ENCODE measurements around the gene ADGRD2. TPM values are rescaled to one million over a fixed set of nuclear protein-coding genes. Genes with fewer than 3 reads are reported as not detected.

Gene ADGRD2
- total and polyA plus RNA-seq, 2 of the 13 experiments (the other 11 are each of a cell fraction or from before 2014, with no cell fraction given) = not detected

DNA sequence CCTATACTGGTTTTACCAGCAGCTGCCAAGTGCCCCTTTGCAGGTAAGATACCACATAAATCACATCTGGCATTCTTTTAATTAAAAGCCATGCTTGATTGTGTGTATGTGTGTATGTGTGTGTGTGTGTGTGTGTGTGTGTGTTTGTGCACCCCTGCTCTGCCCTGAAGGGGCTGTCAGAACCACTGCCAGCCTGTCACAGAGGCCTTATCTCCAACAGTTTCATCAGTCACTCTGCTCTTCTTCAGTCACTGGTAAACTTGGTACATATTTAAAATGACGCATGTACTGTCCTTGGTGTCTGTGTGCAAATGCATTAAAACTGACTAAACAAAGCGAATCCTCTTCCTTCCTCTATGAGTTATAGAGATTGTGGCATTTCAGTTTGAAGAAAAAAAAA lies 75.9 kb downstream of the ADGRD2 start:
- in situ Hi-C loops (cut with HindIII; ENCODE audit: extremely low pct_ligation_motif_present, low pct_unique_long_range_greater_than_20kb) = no loop called here
- H3K4me3 ChIP-seq (replicated peaks in 1 of 3; ENCODE audit: insufficient read depth in 1 of 3, low read depth in 2 of 3, low read length in 3 of 3) = no peak overlapping the region
- H2AFZ ChIP-seq (ENCODE audit: low read length) = no peak overlapping the region
- H3K9ac ChIP-seq (ENCODE audit: insufficient read depth, low read depth, low read length) = no peak overlapping the region
- TF ChIP-seq PLRG1 (conservative IDR thresholded peaks at IDR 0.05) (no peak), ZNF629 (CRISPR knock-in tag; conservative IDR thresholded peaks at IDR 0.05) (no peak), TEAD2 (CRISPR knock-in tag; IDR thresholded peaks at IDR 0.05) (no peak), ZNF121 (CRISPR knock-in tag; IDR thresholded peaks at IDR 0.05) (no peak), ZNF234 (CRISPR knock-in tag; conservative IDR thresholded peaks at IDR 0.05) (no peak), CEBPB (IDR thresholded peaks at IDR 0.05; ENCODE audit: borderline replicate concordance, low read depth, low read length) (no peak), JUNB (CRISPR knock-in tag; IDR thresholded peaks at IDR 0.05; ENCODE audit: borderline replicate concordance) (no peak)
- TF ChIP-seq, protein P1, sequence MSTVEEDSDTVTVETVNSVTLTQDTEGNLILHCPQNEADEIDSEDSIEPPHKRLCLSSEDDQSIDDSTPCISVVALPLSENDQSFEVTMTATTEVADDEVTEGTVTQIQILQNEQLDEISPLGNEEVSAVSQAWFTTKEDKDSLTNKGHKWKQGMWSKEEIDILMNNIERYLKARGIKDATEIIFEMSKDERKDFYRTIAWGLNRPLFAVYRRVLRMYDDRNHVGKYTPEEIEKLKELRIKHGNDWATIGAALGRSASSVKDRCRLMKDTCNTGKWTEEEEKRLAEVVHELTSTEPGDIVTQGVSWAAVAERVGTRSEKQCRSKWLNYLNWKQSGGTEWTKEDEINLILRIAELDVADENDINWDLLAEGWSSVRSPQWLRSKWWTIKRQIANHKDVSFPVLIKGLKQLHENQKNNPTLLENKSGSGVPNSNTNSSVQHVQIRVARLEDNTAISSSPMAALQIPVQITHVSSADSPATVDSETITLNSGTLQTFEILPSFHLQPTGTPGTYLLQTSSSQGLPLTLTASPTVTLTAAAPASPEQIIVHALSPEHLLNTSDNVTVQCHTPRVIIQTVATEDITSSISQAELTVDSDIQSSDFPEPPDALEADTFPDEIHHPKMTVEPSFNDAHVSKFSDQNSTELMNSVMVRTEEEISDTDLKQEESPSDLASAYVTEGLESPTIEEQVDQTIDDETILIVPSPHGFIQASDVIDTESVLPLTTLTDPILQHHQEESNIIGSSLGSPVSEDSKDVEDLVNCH (CRISPR knock-in tag; IDR thresholded peaks at IDR 0.05) = no peak
- ATAC-seq (no peak), FAIRE-seq (no peak), DNase-seq (ENCODE audit: low spot score) (no peak)
- peaks cover 32% of the 10 kb centered on the region for H3K4me1 ChIP-seq (ENCODE audit: insufficient read depth, low read length)
- 97% methylated on average over 2 of the region's 2 CpGs for WGBS (ENCODE audit: low lambda C conversion rate)
- no TSS peak for BruUV-seq (replicated peaks)
- ChIA-PET CTCF (ENCODE audit: low intra/inter-chr PET ratio, low total read pairs) (no interaction called here), POLR2A (interaction anchor here (1.2 kb wide), 1 partner anchor 15 kb away, joined by 3 read pairs; no protein-coding TSS in a partner anchor)
- H3K9me3 ChIP-seq (ENCODE audit: low read length) = no peaks in the 10 kb centered on the region
- H4K20me1 ChIP-seq (ENCODE audit: insufficient read depth, low read length) = no peaks in the 10 kb centered on the region
- H3K27me3 ChIP-seq (ENCODE audit: control insufficient read depth in 1 of 2, insufficient read depth in 2 of 2, low read length in 2 of 2) = no peaks in the 10 kb centered on the region
- peaks cover 15 to 55% of the 10 kb centered on the region in 2 experiments for H3K36me3 ChIP-seq (replicated peaks in 1 of 2; ENCODE audit: control insufficient read depth in 1 of 2, insufficient read depth in 2 of 2, low read length in 2 of 2)
- H3K27ac ChIP-seq (ENCODE audit: extremely low read length, insufficient read depth, low read length) = no peak overlapping the region
- no peak overlapping the region for H3K4me2 ChIP-seq (ENCODE audit: low read depth, low read length)
- no peaks in the 10 kb centered on the region for H3K79me2 ChIP-seq (ENCODE audit: insufficient read depth, low read length)
- intact Hi-C loops (cut with micrococcal nuclease; ENCODE audit: unreplicated experiment) = no loop called here

Measured in HepG2 (cell line).